Naive thymus-derived CD4-positive, alpha-beta T cell (primary cell): ENCODE measurements around the gene ZMAT2. TPM values are rescaled to one million over a fixed set of nuclear protein-coding genes. Genes with fewer than 3 reads are reported as not detected.
"Not testable (repeated sequence)": the region's sequence is repeated elsewhere in the genome, so short reads cannot be mapped to it uniquely, and the experiment has no call there.

Source experiments
- ATAC-seq: fragments of 150-1000 bp; cut with Tn5 transposase; 2 replicates; pipeline ENCODE4 v1.10.0; 2021; ENCODE audit warnings: mild to moderate bottlenecking, moderate library complexity
- CTCF ChIA-PET: fragments of 350-600 bp; sonication (Branson Sonifier 250); formaldehyde crosslinking; loops from one replicate; lab custom pipeline; 2021; ENCODE audit warnings: antibody characterized with exemption; lab: Charles Lee
- POLR2A ChIA-PET: fragments of 350-600 bp; sonication (Branson Sonifier 250); formaldehyde crosslinking; loops from one replicate; lab custom pipeline; 2021; ENCODE audit warnings: antibody characterized with exemption, inconsistent platforms; lab: Charles Lee
- DNase-seq, 9 donors: peaks; one replicate each; pipeline versions ENCODE4 v3.0.0 to v3.0.0-alpha.2; 2020 to 2022; ENCODE audit warnings: mixed read lengths in 1 of 9
- H3K27ac ChIP-seq: one replicate; pipeline ENCODE4 v1.7.0; 2013; ENCODE audit warnings: mild to moderate bottlenecking, low read depth, low read length, moderate library complexity
- H3K27me3 ChIP-seq, 2 donors: one replicate each; pipeline ENCODE4 v1.7.0; 2013; ENCODE audit warnings: low read length in 2 of 2, mild to moderate bottlenecking in 2 of 2, moderate library complexity in 2 of 2; ENCODE audit not compliant: control insufficient read depth in 2 of 2, insufficient read depth in 2 of 2
- H3K36me3 ChIP-seq, 3 experiments: 1 replicate in 2 of 3; 2 replicates in 1 of 3; pipeline ENCODE4 v1.7.0; 2013; ENCODE audit warnings: low read length in 3 of 3, mild to moderate bottlenecking in 3 of 3, moderate library complexity in 1 of 3; ENCODE audit not compliant: insufficient read depth in 3 of 3, control insufficient read depth in 2 of 3
- H3K4me1 ChIP-seq, 2 donors: one replicate each; pipeline ENCODE4 v1.7.0; 2013; ENCODE audit warnings: low read length in 2 of 2, mild to moderate bottlenecking in 2 of 2, moderate library complexity in 1 of 2; ENCODE audit not compliant: control insufficient read depth in 2 of 2, insufficient read depth in 2 of 2
- H3K4me3 ChIP-seq: 2 replicates; pipeline ENCODE4 v1.7.0; 2013; ENCODE audit warnings: mild to moderate bottlenecking, low read length
- H3K9me3 ChIP-seq, 3 experiments: 1 replicate in 2 of 3; 2 replicates in 1 of 3; pipeline ENCODE4 v1.7.0; 2013; ENCODE audit warnings: low read length in 3 of 3; ENCODE audit not compliant: control insufficient read depth in 2 of 3
- H3K27ac Mint-ChIP-seq, 9 donors: one replicate each; pipeline ENCODE4 v1.8.0; 2020 to 2022; ENCODE audit warnings: mixed read lengths in 9 of 9, mild to moderate bottlenecking in 8 of 9, moderate library complexity in 5 of 9, inconsistent platforms in 2 of 9
- H3K27me3 Mint-ChIP-seq, 5 donors: one replicate each; pipeline ENCODE4 v1.8.0; 2021 to 2022; ENCODE audit warnings: mixed read lengths in 5 of 5, mild to moderate bottlenecking in 1 of 5
- H3K36me3 Mint-ChIP-seq, 5 donors: one replicate each; pipeline ENCODE4 v1.8.0; 2020 to 2022; ENCODE audit warnings: mixed read lengths in 5 of 5, mild to moderate bottlenecking in 3 of 5, inconsistent platforms in 1 of 5
- H3K4me1 Mint-ChIP-seq, 7 donors: one replicate each; pipeline ENCODE4 v1.8.0; 2020 to 2022; ENCODE audit warnings: mixed read lengths in 7 of 7, mild to moderate bottlenecking in 3 of 7, inconsistent platforms in 1 of 7
- H3K4me3 Mint-ChIP-seq, 10 donors: one replicate each; pipeline ENCODE4 v1.8.0; 2020 to 2022; ENCODE audit warnings: mild to moderate bottlenecking in 10 of 10, mixed read lengths in 10 of 10, moderate library complexity in 6 of 10, inconsistent platforms in 2 of 10
- H3K9me3 Mint-ChIP-seq, 11 donors: one replicate each; pipeline ENCODE4 v1.8.0; 2020 to 2022; ENCODE audit warnings: mixed read lengths in 11 of 11, mild to moderate bottlenecking in 4 of 11, inconsistent platforms in 1 of 11, moderate library complexity in 1 of 11
- intact Hi-C, 2 donors: fragments of 100-400 bp; cut with micrococcal nuclease; formaldehyde crosslinking; loops; one replicate each; pipeline ENCODE4 v1.15.1; 2023
- polyA plus RNA-seq, 2 donors: library from polyadenylated mRNA; unstranded; fragments of 300-500 nt; fragmentation: Illumina TruSeq; gene quantifications; one replicate each; pipeline ENCODE4 v1.2.3, GENCODE V29; 2021
- total RNA-seq, 6 experiments: library from RNA in 5 of 6; stranded (reverse) in 5 of 6; gene quantifications; 1 replicate in 5 of 6; 2 replicates in 1 of 6; pipeline ENCODE4 v1.2.3 and lab custom pipeline; 2021 to 2026

Gene ZMAT2
- total and polyA plus RNA-seq, 7 experiments from 2014 or later: 37.7 to 76.4 (median 60.5) TPM

GRCh38 chr5:140671035-140671434, 29.2 kb upstream of the ZMAT2 start:
- not testable (repeated sequence) for H3K4me3 Mint-ChIP-seq
- peaks cover 4 to 84% (median 12%) of the 10 kb centered on the region in 3 experiments for H3K36me3 ChIP-seq

GRCh38 chr5:140671472-140672125, 28.6 kb upstream of the ZMAT2 start:
- Mint-ChIP-seq H3K27me3 (no peaks in the 10 kb centered on the region), H3K36me3 (peaks cover 10 to 54% (median 27%) of the 10 kb centered on the region in 5 donors), H3K9me3 (peaks cover 0 to 2% (median 0%) of the 10 kb centered on the region in 11 donors), H3K4me1 (peaks cover 9 to 22% (median 15%) of the 10 kb centered on the region in 7 donors), H3K27ac (peak overlapping the region in 3 of 9 donors; percentile 12 to 45 (median 35)), H3K4me3 (no peak overlapping the region)
- H3K4me1 ChIP-seq: peaks cover 0 to 8% of the 10 kb centered on the region in 2 donors
- ChIA-PET CTCF (no interaction called here), POLR2A (interaction anchor here (1.0 to 1.1 kb wide), 2 partner anchors 24 to 25 kb away, joined by 3 to 4 read pairs; partner anchors contain the start of genes IK and NDUFA2)
- no peaks in the 10 kb centered on the region for H3K27me3 ChIP-seq
- no peaks in the 10 kb centered on the region for H3K9me3 ChIP-seq
- H3K36me3 ChIP-seq: peaks cover 10 to 90% (median 17%) of the 10 kb centered on the region in 3 experiments
- no peak overlapping the region for H3K27ac ChIP-seq
- intact Hi-C loops: no loop called here
- no peak for ATAC-seq
- DNase-seq: no peak
- no peak overlapping the region for H3K4me3 ChIP-seq

More at GRCh38 chr5:140671035-140671434, 29.2 kb upstream of the ZMAT2 start:
- ATAC-seq, H3K4me1 ChIP-seq, H3K4me3 ChIP-seq, DNase-seq, H3K27ac ChIP-seq, H3K9me3 Mint-ChIP-seq, intact Hi-C loops, H3K27ac Mint-ChIP-seq, H3K27me3 ChIP-seq, H3K27me3 Mint-ChIP-seq, H3K9me3 ChIP-seq, CTCF ChIA-PET: not testable (repeated sequence)
- Mint-ChIP-seq H3K4me1 (peaks cover 14 to 27% (median 21%) of the 10 kb centered on the region in 7 donors), H3K36me3 (peaks cover 10 to 50% (median 28%) of the 10 kb centered on the region in 5 donors)
- POLR2A ChIA-PET: interaction anchor here (1.0 to 1.1 kb wide), 2 partner anchors 23 to 24 kb away, joined by 3 to 4 read pairs; partner anchors contain the start of genes IK and NDUFA2

- H3K4me1 Mint-ChIP-seq: peaks cover 3 to 12% (median 7%) of the 10 kb centered on the region in 7 donors
- DNase-seq: peak in 1 of 9 donors; percentile 19
- ATAC-seq: peak; percentile 35
- Histone ChIP-seq H3K27me3 (no peaks in the 10 kb centered on the region), H3K4me3 (no peak overlapping the region), H3K27ac (no peak overlapping the region), H3K9me3 (no peaks in the 10 kb centered on the region), H3K36me3 (peaks cover 11 to 97% (median 26%) of the 10 kb centered on the region in 3 experiments), H3K4me1 (peaks cover 0 to under 1% of the 10 kb centered on the region in 2 donors)
- ChIA-PET POLR2A (no interaction called here), CTCF (interaction anchor here (0.6 kb wide), 1 partner anchor 25 kb away, joined by 5 read pairs; the partner anchor contains the start of genes IK and NDUFA2)
- peaks cover 12 to 54% (median 28%) of the 10 kb centered on the region in 5 donors for H3K36me3 Mint-ChIP-seq
- no peak overlapping the region for H3K27ac Mint-ChIP-seq
- H3K4me3 Mint-ChIP-seq: no peak overlapping the region
- H3K27me3 Mint-ChIP-seq: no peaks in the 10 kb centered on the region
- intact Hi-C loops: no loop called here
- H3K9me3 Mint-ChIP-seq: peaks cover 0 to 2% (median 0%) of the 10 kb centered on the region in 11 donors
These were observed 27.6 kb upstream of the ZMAT2 start for GRCh38 chr5:140672455-140673186.

GRCh38 chr5:140673187-140673976, 26.9 kb upstream of the ZMAT2 start, which contains the start of gene DND1:
TSS of gene DND1 (minus strand) at chr5:140673576. CDS start at chr5:140673542, 34 bp downstream.
- POLR2A ChIA-PET: interaction anchor here (1.0 kb wide), 1 partner anchor 17 kb away, joined by 3 read pairs; the partner anchor contains the start of genes HARS1 and HARS2
- Mint-ChIP-seq H3K27me3 (no peaks in the 10 kb centered on the region), H3K36me3 (peaks cover 15 to 56% (median 28%) of the 10 kb centered on the region in 5 donors), H3K4me3 (no peak within 1 kb of the TSS), H3K4me1 (peaks cover 0 to 6% (median 3%) of the 10 kb centered on the region in 7 donors), H3K9me3 (peaks cover 0 to 2% (median 0%) of the 10 kb centered on the region in 11 donors), H3K27ac (peak within 1 kb of the TSS in 4 of 9 donors; percentile 19 to 63 (median 27))
- Histone ChIP-seq H3K4me3 (no peak within 1 kb of the TSS), H3K27ac (no peak within 1 kb of the TSS), H3K36me3 (peaks cover 11 to 97% (median 30%) of the 10 kb centered on the region in 3 experiments), H3K4me1 (no peaks in the 10 kb centered on the region), H3K27me3 (no peaks in the 10 kb centered on the region), H3K9me3 (no peaks in the 10 kb centered on the region)
- CTCF ChIA-PET: interaction anchor here (0.6 kb wide), 1 partner anchor 26 kb away, joined by 5 read pairs; the partner anchor contains the start of genes IK and NDUFA2
- no peak for DNase-seq
- ATAC-seq: no peak
- intact Hi-C loops: no loop called here

DNA sequence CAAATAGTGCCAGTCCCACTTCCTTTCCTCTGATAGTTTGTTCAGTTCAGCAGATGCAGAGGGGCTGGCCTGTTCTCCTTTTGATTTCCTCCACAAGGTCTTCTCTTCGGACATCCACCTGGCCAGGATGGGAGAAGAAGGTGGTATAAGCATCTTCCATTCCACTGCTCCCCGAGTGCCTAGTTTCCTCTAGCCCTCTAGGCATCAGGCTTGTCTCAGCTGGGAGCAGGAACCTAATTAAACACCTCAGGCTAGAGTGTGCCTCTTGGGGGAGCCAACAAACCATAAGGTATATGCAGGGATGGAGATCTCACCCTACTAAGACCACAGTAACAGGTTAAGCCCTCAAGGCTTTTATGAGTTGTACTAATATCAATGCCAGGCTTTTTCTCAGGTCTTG, 26.0 kb upstream of the ZMAT2 start:
- H3K27me3 Mint-ChIP-seq: no peaks in the 10 kb centered on the region
- Histone ChIP-seq H3K27ac (no peak overlapping the region), H3K36me3 (peaks cover 11 to 96% (median 28%) of the 10 kb centered on the region in 3 experiments), H3K4me1 (no peaks in the 10 kb centered on the region), H3K4me3 (no peak overlapping the region), H3K27me3 (no peaks in the 10 kb centered on the region), H3K9me3 (no peaks in the 10 kb centered on the region)
- H3K4me1 Mint-ChIP-seq: peaks cover 0 to 7% (median 0%) of the 10 kb centered on the region in 7 donors
- ChIA-PET POLR2A (interaction anchor here (1.0 to 1.2 kb wide), 4 partner anchors 14 to 41 kb away, joined by 3 read pairs; partner anchors contain the start of genes HARS1 and HARS2), CTCF (interaction anchor here (0.6 to 0.9 kb wide), 2 partner anchors 37 to 47 kb away, joined by 3 read pairs; no protein-coding TSS in a partner anchor)
- intact Hi-C loops: loop anchor here in 1 of 2 donors (1.0 kb wide), 1 partner anchor 46 kb away; no protein-coding TSS in a partner anchor
- ATAC-seq (no peak), DNase-seq (no peak)
- H3K36me3 Mint-ChIP-seq: peaks cover 15 to 50% (median 25%) of the 10 kb centered on the region in 5 donors
- H3K27ac Mint-ChIP-seq: peak overlapping the region in 3 of 9 donors; percentile 19 to 63 (median 22)
- no peak overlapping the region for H3K4me3 Mint-ChIP-seq
- peaks cover 0 to 2% (median 0%) of the 10 kb centered on the region in 11 donors for H3K9me3 Mint-ChIP-seq
